ENCODE results near the gene LIG1.

GRCh38 chr19:48120505-48120904 lies 49.6 kb downstream of the LIG1 start:
- TF ChIP-seq EZH2phosphoT487 (IDR thresholded peaks at IDR 0.05; ENCODE audit: insufficient read depth, low read depth): no peak
- TF ChIP-seq EZH2 (IDR thresholded peaks at IDR 0.05; ENCODE audit: insufficient read depth, poor library complexity, severe bottlenecking): no peak
